Activated T-helper 17 cell treated with anti-CD3 and anti-CD28 coated beads, Interleukin-2, amount 50 U/mL, for 72 hours (primary cell): ENCODE measurements around the gene CD48. TPM values are rescaled to one million over a fixed set of nuclear protein-coding genes. Genes with fewer than 3 reads are reported as not detected.
"Not testable (repeated sequence)": the region's sequence is repeated elsewhere in the genome, so short reads cannot be mapped to it uniquely, and the experiment has no call there.

Source experiments
- ATAC-seq: fragments of 150-1000 bp; cut with Tn5 transposase; replicated peaks from 2 replicates; pipeline ENCODE4 v1.10.0; 2021; ENCODE audit warnings: mild to moderate bottlenecking, moderate library complexity
- H3K27ac Mint-ChIP-seq: one replicate; pipeline ENCODE4 v1.8.0; 2022; ENCODE audit warnings: mixed read lengths
- H3K27me3 Mint-ChIP-seq: one replicate; pipeline ENCODE4 v1.8.0; 2022; ENCODE audit warnings: mixed read lengths
- H3K36me3 Mint-ChIP-seq: one replicate; pipeline ENCODE4 v1.8.0; 2022; ENCODE audit warnings: low read depth, mild to moderate bottlenecking, mixed read lengths
- H3K4me1 Mint-ChIP-seq: one replicate; pipeline ENCODE4 v1.8.0; 2022; ENCODE audit warnings: mixed read lengths
- H3K4me3 Mint-ChIP-seq: one replicate; pipeline ENCODE4 v1.8.0; 2022; ENCODE audit warnings: mild to moderate bottlenecking, mixed read lengths
- H3K9me3 Mint-ChIP-seq: one replicate; pipeline ENCODE4 v1.8.0; 2022; ENCODE audit warnings: mixed read lengths
- total RNA-seq, 2 donors: library from RNA; stranded (reverse); gene quantifications; one replicate each; pipeline ENCODE4 v1.2.3, GENCODE V29; 2022

Gene CD48
- total RNA-seq, 2 donors from 2014 or later = 151 to 179 TPM

- H3K4me1 Mint-ChIP-seq, H3K27me3 Mint-ChIP-seq, H3K4me3 Mint-ChIP-seq, H3K27ac Mint-ChIP-seq, H3K9me3 Mint-ChIP-seq, H3K36me3 Mint-ChIP-seq: not testable (repeated sequence)
- ATAC-seq = peak; percentile 64
Observed at GRCh38 chr1:160712525-160713080, 981 bp upstream of the CD48 start.

DNA sequence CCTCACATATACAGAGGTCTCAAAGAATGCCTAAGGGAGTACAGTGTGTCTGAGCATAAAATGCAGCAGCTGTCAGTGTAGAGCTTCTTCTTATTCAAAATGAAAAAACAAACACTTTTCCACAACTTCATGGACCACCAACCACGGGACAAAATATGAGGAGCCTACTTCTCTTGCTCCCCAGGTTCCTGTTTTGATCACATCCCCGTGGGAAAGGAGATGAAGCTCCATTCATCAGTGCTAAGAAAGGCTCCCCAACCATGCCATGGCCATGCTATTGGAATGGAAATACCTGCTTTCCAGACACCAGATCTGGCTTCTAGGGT is 383 bp downstream of the CD48 start:
- no peaks in the 10 kb centered on the region for H3K27me3 Mint-ChIP-seq
- H3K36me3 Mint-ChIP-seq = no peaks in the 10 kb centered on the region
- H3K4me3 Mint-ChIP-seq = no peak overlapping the region
- ATAC-seq = no peak
- peaks cover 8% of the 10 kb centered on the region for H3K4me1 Mint-ChIP-seq
- no peaks in the 10 kb centered on the region for H3K9me3 Mint-ChIP-seq
- no peak overlapping the region for H3K27ac Mint-ChIP-seq

- Mint-ChIP-seq H3K27me3 (no peaks in the 10 kb centered on the region), H3K36me3 (no peaks in the 10 kb centered on the region), H3K9me3 (no peaks in the 10 kb centered on the region), H3K27ac (no peak overlapping the region), H3K4me3 (no peak overlapping the region), H3K4me1 (peaks cover 11% of the 10 kb centered on the region)
- ATAC-seq = peak; percentile 6
Observed at GRCh38 chr1:160710517-160711252, 937 bp downstream of the CD48 start.

DNA sequence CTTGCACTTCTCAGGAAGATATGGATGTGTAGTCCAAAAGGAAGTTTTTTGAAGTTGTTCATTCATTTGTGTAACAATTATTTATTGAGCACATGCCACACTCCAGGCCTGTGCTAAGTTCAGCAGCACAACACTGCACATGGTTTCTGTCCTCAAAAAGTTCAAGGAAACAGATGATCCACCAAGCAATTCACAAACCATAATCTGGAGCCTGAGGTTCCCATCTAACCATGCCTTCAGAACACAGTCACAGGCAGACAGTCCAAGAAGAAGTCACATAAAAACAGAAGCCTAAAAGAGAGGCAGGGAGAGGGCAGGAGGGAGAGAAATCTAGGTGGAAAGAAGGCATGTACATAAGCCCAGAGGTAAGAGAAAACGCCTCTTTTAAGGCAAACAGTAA is 1.9 kb downstream of the CD48 start:
- Mint-ChIP-seq H3K4me3 (no peak overlapping the region), H3K36me3 (no peaks in the 10 kb centered on the region), H3K27ac (no peak overlapping the region), H3K4me1 (peaks cover 20% of the 10 kb centered on the region), H3K27me3 (no peaks in the 10 kb centered on the region), H3K9me3 (no peaks in the 10 kb centered on the region)
- no peak for ATAC-seq

DNA sequence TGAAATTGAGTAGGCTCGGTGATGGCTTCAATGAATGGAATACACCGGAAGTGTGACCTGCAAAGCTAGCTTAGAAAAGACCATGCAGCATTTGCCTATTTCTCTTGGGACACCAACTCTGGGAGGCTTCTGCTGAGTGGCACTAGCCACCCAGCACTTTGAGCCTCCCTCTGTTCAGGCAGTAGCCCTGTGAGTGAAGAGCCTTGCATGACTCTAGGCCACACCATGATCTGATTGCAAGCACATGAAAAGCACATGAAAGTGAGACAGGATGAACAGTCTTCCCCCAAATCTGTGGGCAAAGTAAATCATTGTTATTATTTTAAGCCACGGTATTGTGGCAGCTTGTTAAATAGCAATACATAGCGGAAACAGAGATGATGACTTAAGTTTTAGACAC is 2.8 kb downstream of the CD48 start:
- ATAC-seq = peak; percentile 43
- H3K27me3 Mint-ChIP-seq = no peaks in the 10 kb centered on the region
- no peaks in the 10 kb centered on the region for H3K36me3 Mint-ChIP-seq
- no peak overlapping the region for H3K27ac Mint-ChIP-seq
- H3K4me1 Mint-ChIP-seq = peaks cover 26% of the 10 kb centered on the region
- no peaks in the 10 kb centered on the region for H3K9me3 Mint-ChIP-seq
- H3K4me3 Mint-ChIP-seq = no peak overlapping the region

GRCh38 chr1:160708118-160708517 is 3.5 kb downstream of the CD48 start:
- Mint-ChIP-seq H3K27ac (no peak overlapping the region), H3K4me1 (peaks cover 29% of the 10 kb centered on the region), H3K27me3 (no peaks in the 10 kb centered on the region), H3K4me3 (no peak overlapping the region), H3K9me3 (no peaks in the 10 kb centered on the region), H3K36me3 (no peaks in the 10 kb centered on the region)
- peak; percentile 43 for ATAC-seq

- peaks cover 31% of the 10 kb centered on the region for H3K4me1 Mint-ChIP-seq
- no peak overlapping the region for H3K27ac Mint-ChIP-seq
- H3K4me3 Mint-ChIP-seq = no peak overlapping the region
- no peaks in the 10 kb centered on the region for H3K36me3 Mint-ChIP-seq
- no peaks in the 10 kb centered on the region for H3K9me3 Mint-ChIP-seq
- peak; percentile 29 for ATAC-seq
- no peaks in the 10 kb centered on the region for H3K27me3 Mint-ChIP-seq
Observed at GRCh38 chr1:160707236-160708064, 4.2 kb downstream of the CD48 start.

DNA sequence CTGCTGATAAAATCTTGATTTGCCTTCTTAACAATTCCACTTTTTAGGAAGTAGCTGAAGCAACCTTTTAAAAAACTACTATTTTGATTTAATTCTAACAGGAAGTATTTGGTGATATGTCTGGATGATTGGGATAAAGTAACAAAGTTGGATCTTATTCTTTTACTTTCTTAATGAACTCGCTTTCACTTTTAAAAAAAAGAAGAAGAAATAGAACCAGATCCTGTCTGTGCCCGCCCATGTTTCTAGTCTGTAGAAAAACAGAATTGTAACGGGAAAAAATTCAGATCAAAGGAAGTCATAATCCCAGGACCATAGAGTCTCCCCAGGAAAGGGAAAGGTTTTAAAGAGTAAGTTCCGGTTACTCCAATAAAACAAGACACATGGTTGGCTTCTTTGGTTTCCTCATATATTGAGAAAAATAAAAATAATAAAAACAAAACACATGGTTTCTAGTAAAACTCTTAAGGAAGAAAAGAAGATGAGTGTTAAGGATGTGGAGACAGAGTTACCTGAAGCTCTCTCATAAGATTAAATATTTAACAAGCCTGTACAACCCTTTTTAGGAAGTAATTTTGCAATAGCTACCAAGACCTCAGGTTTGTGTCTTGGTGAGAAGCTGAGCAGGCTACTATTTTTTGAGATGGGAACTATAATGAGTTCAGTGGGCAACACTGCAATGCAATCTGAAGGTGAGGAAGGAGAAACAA is 4.9 kb downstream of the CD48 start:
- ATAC-seq = no peak
- Mint-ChIP-seq H3K9me3 (no peaks in the 10 kb centered on the region), H3K4me3 (no peak overlapping the region), H3K27me3 (no peaks in the 10 kb centered on the region), H3K27ac (no peak overlapping the region), H3K4me1 (peaks cover 37% of the 10 kb centered on the region), H3K36me3 (no peaks in the 10 kb centered on the region)

DNA sequence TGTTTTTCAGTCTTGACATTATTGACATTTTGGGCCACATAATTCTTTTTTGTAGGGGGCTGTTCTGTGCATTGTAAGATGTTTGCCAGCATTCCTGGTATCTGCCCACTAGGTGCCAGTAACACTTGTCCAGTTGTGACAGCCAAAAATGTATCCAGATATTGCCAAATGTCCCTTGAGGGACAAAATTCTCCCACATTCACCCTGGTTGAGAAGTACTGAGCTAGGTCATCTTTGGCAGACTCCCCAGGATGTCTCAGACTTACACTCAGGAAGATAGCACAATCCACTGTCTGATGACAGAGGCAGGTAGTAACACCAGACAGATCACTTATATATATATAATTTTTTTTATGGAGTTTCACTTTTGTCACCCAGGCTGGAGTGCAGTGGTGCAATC is 5.9 kb downstream of the CD48 start:
- Mint-ChIP-seq H3K27ac (peak overlapping the region; percentile 70), H3K4me1 (peaks cover 42% of the 10 kb centered on the region), H3K36me3 (no peaks in the 10 kb centered on the region), H3K27me3 (no peaks in the 10 kb centered on the region), H3K4me3 (no peak overlapping the region), H3K9me3 (no peaks in the 10 kb centered on the region)
- peak; percentile 30 for ATAC-seq

- ATAC-seq = peak; percentile 26
- H3K36me3 Mint-ChIP-seq, H3K9me3 Mint-ChIP-seq, H3K4me3 Mint-ChIP-seq, H3K27me3 Mint-ChIP-seq: not testable (repeated sequence)
- H3K27ac Mint-ChIP-seq = peak overlapping the region; percentile 70
- H3K4me1 Mint-ChIP-seq = peaks cover 48% of the 10 kb centered on the region
Observed at GRCh38 chr1:160705212-160705621, 6.4 kb downstream of the CD48 start.

GRCh38 chr1:160704250-160704649 is 7.4 kb downstream of the CD48 start:
- Mint-ChIP-seq H3K27ac (peak overlapping the region; percentile 42), H3K4me1 (peaks cover 48% of the 10 kb centered on the region), H3K9me3 (no peaks in the 10 kb centered on the region), H3K36me3 (peaks cover 2% of the 10 kb centered on the region), H3K27me3 (no peaks in the 10 kb centered on the region), H3K4me3 (no peak overlapping the region)
- no peak for ATAC-seq

GRCh38 chr1:160702100-160702499 is 9.5 kb downstream of the CD48 start:
- Mint-ChIP-seq H3K27me3 (no peaks in the 10 kb centered on the region), H3K9me3 (no peaks in the 10 kb centered on the region), H3K4me1 (peaks cover 48% of the 10 kb centered on the region), H3K27ac (peak overlapping the region; percentile 62), H3K4me3 (no peak overlapping the region), H3K36me3 (peaks cover 22% of the 10 kb centered on the region)
- ATAC-seq = no peak

DNA sequence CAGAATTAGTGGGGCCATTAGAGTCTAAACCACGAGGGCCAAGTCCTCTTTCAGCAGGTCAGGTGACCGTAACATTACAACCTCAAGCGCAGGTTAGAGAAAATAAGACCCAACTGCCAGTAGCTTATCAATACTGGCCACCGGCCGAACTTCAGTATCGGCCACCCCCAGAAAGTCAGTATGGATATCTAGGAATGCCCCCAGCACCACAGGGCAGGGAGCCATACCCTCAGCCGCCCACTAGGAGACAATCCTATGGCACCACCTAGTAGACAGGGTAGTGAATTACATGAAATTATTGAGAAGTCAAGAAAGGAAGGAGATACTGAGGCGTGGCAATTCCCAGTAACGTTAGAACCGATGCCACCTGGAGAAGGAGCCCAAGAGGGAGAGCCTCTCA is 19.2 kb downstream of the CD48 start:
- Mint-ChIP-seq H3K27ac (peak overlapping the region; percentile 78), H3K36me3 (peaks cover 50% of the 10 kb centered on the region)

GRCh38 chr1:160685266-160685665 is 26.4 kb downstream of the CD48 start:
- Mint-ChIP-seq H3K9me3 (no peaks in the 10 kb centered on the region), H3K4me3 (peak overlapping the region; percentile 83), H3K27me3 (no peaks in the 10 kb centered on the region), H3K27ac (peak overlapping the region; percentile 92), H3K4me1 (peaks cover 64% of the 10 kb centered on the region), H3K36me3 (no peaks in the 10 kb centered on the region)
- peak; percentile 71 for ATAC-seq

More for the DNA sequence above, 19.2 kb downstream of the CD48 start:
- H3K9me3 Mint-ChIP-seq, ATAC-seq, H3K27me3 Mint-ChIP-seq: not testable (repeated sequence)
- Mint-ChIP-seq H3K4me1 (peaks cover 50% of the 10 kb centered on the region), H3K4me3 (peak overlapping the region; percentile 71)
